Measurements from ENCODE around the gene GNA14. TPM values are rescaled to one million over a fixed set of nuclear protein-coding genes. Genes with fewer than 3 reads are reported as not detected.

GNA14 gene
- polyA plus RNA-seq, 1 donor from 2014 or later = 0.40 TPM

DNA sequence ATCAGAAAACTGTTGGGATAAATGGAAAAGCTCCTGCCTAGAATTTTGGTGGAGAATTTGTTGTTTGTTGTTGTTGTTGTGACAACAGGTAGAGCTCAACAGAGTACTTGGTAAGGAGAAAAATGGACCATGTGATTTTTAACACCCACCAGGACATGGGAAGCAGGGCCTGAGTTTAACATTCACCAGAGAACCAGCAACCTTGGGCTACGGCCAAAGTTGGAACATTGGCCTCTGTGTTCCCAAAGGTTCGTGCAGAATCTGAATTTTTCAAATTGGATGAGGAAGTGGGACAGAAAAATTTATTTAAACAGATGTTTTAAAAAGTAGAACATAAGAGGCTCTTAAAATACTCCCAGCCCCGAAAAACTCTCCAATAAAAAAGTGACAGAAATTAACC is 127.0 kb downstream of the GNA14 start:
- Histone ChIP-seq H3K4me3 (ENCODE audit: low read length) (no peak overlapping the region), H3K79me2 (replicated peaks; ENCODE audit: insufficient read depth, low read length) (no peaks in the 10 kb centered on the region), H3K9ac (ENCODE audit: low read length) (no peak overlapping the region), H3K27ac (ENCODE audit: low read length) (no peak overlapping the region), H3K27me3 (ENCODE audit: insufficient read depth, low read depth, low read length) (no peaks in the 10 kb centered on the region), H3K4me2 (ENCODE audit: low read length) (no peak overlapping the region), H2AFZ (ENCODE audit: low read depth, low read length) (no peak overlapping the region), H3K36me3 (ENCODE audit: insufficient read depth, low read length) (no peaks in the 10 kb centered on the region), H4K20me1 (ENCODE audit: insufficient read depth) (no peaks in the 10 kb centered on the region), H3F3A (ENCODE audit: insufficient read depth, low read length, poor library complexity, severe bottlenecking) (no peaks in the 10 kb centered on the region), H3K9me2 (ENCODE audit: insufficient read depth, low read length) (no peaks in the 10 kb centered on the region), H3K9me3 (ENCODE audit: low read length) (no peaks in the 10 kb centered on the region)
- TF ChIP-seq RAD21 (conservative IDR thresholded peaks at IDR 0.05) (no peak), SMC3 (conservative IDR thresholded peaks at IDR 0.05; ENCODE audit: poor library complexity) (no peak), MXI1 (conservative IDR thresholded peaks at IDR 0.05; ENCODE audit: poor library complexity, severe bottlenecking) (no peak), POLR2AphosphoS5 (IDR thresholded peaks at IDR 0.05) (no peak), TAF1 (IDR thresholded peaks at IDR 0.05; ENCODE audit: low read depth) (no peak)
- TF ChIP-seq, protein P1, sequence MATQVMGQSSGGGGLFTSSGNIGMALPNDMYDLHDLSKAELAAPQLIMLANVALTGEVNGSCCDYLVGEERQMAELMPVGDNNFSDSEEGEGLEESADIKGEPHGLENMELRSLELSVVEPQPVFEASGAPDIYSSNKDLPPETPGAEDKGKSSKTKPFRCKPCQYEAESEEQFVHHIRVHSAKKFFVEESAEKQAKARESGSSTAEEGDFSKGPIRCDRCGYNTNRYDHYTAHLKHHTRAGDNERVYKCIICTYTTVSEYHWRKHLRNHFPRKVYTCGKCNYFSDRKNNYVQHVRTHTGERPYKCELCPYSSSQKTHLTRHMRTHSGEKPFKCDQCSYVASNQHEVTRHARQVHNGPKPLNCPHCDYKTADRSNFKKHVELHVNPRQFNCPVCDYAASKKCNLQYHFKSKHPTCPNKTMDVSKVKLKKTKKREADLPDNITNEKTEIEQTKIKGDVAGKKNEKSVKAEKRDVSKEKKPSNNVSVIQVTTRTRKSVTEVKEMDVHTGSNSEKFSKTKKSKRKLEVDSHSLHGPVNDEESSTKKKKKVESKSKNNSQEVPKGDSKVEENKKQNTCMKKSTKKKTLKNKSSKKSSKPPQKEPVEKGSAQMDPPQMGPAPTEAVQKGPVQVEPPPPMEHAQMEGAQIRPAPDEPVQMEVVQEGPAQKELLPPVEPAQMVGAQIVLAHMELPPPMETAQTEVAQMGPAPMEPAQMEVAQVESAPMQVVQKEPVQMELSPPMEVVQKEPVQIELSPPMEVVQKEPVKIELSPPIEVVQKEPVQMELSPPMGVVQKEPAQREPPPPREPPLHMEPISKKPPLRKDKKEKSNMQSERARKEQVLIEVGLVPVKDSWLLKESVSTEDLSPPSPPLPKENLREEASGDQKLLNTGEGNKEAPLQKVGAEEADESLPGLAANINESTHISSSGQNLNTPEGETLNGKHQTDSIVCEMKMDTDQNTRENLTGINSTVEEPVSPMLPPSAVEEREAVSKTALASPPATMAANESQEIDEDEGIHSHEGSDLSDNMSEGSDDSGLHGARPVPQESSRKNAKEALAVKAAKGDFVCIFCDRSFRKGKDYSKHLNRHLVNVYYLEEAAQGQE (IDR thresholded peaks at IDR 0.05; ENCODE audit: borderline replicate concordance) = no peak
- TF ChIP-seq, protein P2, sequence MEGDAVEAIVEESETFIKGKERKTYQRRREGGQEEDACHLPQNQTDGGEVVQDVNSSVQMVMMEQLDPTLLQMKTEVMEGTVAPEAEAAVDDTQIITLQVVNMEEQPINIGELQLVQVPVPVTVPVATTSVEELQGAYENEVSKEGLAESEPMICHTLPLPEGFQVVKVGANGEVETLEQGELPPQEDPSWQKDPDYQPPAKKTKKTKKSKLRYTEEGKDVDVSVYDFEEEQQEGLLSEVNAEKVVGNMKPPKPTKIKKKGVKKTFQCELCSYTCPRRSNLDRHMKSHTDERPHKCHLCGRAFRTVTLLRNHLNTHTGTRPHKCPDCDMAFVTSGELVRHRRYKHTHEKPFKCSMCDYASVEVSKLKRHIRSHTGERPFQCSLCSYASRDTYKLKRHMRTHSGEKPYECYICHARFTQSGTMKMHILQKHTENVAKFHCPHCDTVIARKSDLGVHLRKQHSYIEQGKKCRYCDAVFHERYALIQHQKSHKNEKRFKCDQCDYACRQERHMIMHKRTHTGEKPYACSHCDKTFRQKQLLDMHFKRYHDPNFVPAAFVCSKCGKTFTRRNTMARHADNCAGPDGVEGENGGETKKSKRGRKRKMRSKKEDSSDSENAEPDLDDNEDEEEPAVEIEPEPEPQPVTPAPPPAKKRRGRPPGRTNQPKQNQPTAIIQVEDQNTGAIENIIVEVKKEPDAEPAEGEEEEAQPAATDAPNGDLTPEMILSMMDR (IDR thresholded peaks at IDR 0.05; ENCODE audit: poor library complexity, severe bottlenecking) = no peak

DNA sequence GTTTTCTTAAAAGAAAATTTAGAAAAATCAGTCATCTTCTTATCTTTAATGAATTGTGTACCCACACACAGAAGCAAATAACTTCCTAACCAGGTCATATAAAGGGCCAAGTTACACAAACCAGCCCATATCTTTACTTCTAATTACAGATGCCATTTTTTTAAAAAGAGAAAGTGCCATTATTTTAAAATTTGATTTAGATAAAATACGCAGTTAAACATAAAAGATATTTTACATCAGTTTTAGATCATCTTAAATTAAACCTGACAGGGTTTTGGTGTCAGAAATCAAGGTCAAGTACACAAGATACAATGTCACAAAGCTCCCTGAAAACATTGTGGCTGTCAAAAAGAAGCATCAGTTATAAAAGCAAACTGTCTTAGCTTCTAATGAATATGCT is 129.4 kb downstream of the GNA14 start:
- Histone ChIP-seq H3K36me3 (ENCODE audit: insufficient read depth, low read length) (no peaks in the 10 kb centered on the region), H2AFZ (ENCODE audit: low read depth, low read length) (no peak overlapping the region), H3K4me3 (ENCODE audit: low read length) (no peak overlapping the region), H3K9me2 (ENCODE audit: insufficient read depth, low read length) (no peaks in the 10 kb centered on the region), H3K27ac (ENCODE audit: low read length) (no peak overlapping the region), H3K27me3 (ENCODE audit: insufficient read depth, low read depth, low read length) (no peaks in the 10 kb centered on the region), H3K4me2 (ENCODE audit: low read length) (no peak overlapping the region), H3K9me3 (ENCODE audit: low read length) (no peaks in the 10 kb centered on the region), H3K79me2 (replicated peaks; ENCODE audit: insufficient read depth, low read length) (no peaks in the 10 kb centered on the region), H3F3A (ENCODE audit: insufficient read depth, low read length, poor library complexity, severe bottlenecking) (no peaks in the 10 kb centered on the region), H3K9ac (ENCODE audit: low read length) (no peak overlapping the region), H4K20me1 (ENCODE audit: insufficient read depth) (no peaks in the 10 kb centered on the region)
- TF ChIP-seq EZH2 (IDR thresholded peaks at IDR 0.05; ENCODE audit: borderline replicate concordance, insufficient read depth, low read length, poor library complexity, severe bottlenecking) = no peak
- TF ChIP-seq, protein P2 (IDR thresholded peaks at IDR 0.05; ENCODE audit: poor library complexity, severe bottlenecking) = no peak
- no peak for TF ChIP-seq RAD21 (conservative IDR thresholded peaks at IDR 0.05)
- TF ChIP-seq TAF1 (IDR thresholded peaks at IDR 0.05; ENCODE audit: low read depth) = no peak
- no peak for TF ChIP-seq EP300 (conservative IDR thresholded peaks at IDR 0.05; ENCODE audit: poor library complexity, severe bottlenecking)
- TF ChIP-seq POLR2AphosphoS5 (IDR thresholded peaks at IDR 0.05) = no peak
- TF ChIP-seq SMC3 (conservative IDR thresholded peaks at IDR 0.05; ENCODE audit: poor library complexity) = no peak
- no peak for TF ChIP-seq MXI1 (conservative IDR thresholded peaks at IDR 0.05; ENCODE audit: poor library complexity, severe bottlenecking)
- TF ChIP-seq, protein P1 (IDR thresholded peaks at IDR 0.05; ENCODE audit: borderline replicate concordance) = no peak
